GM19023 (cell line): Measurements from ENCODE around the gene CFAP210.
A peak's percentile ranks its signal among the peaks of the same experiment; 100 is the strongest.

ENCODE experiments used
- ATAC-seq: cut with Tn5 transposase; IDR thresholded peaks from one replicate; pipeline ENCODE4 v1.9.1; 2021; ENCODE audit warnings: mild to moderate bottlenecking, moderate library complexity; ENCODE audit not compliant: unreplicated experiment

The CFAP210 gene

GRCh38 chr2:169694113-169694893 lies at the start of gene CFAP210, which contains the start of gene PHOSPHO2:
CFAP210 (minus strand) TSS chr2:169694405; CDS start chr2:169694327, 78 bp downstream.
PHOSPHO2 (plus strand) TSS chr2:169694469; CDS start chr2:169700972, 6,503 bp downstream.
- peak; percentile 100 for ATAC-seq

- no peak for ATAC-seq
Observed at GRCh38 chr2:169743549-169743948, 49.3 kb upstream of the CFAP210 start.

GRCh38 chr2:169739351-169739750 lies 45.1 kb upstream of the CFAP210 start:
- no peak for ATAC-seq

- ATAC-seq: no peak
Observed at GRCh38 chr2:169738566-169739229, 44.5 kb upstream of the CFAP210 start.

GRCh38 chr2:169736902-169737301 lies 42.7 kb upstream of the CFAP210 start:
- no peak for ATAC-seq

GRCh38 chr2:169735623-169736022 lies 41.4 kb upstream of the CFAP210 start:
- no peak for ATAC-seq

- peak; percentile 43 for ATAC-seq
Observed at GRCh38 chr2:169734169-169734847, 40.1 kb upstream of the CFAP210 start.

GRCh38 chr2:169732583-169733358 lies 38.6 kb upstream of the CFAP210 start:
- peak; percentile 5 for ATAC-seq

- no peak for ATAC-seq
Observed at GRCh38 chr2:169732075-169732474, 37.9 kb upstream of the CFAP210 start.

GRCh38 chr2:169729274-169729605 lies 35.0 kb upstream of the CFAP210 start:
- ATAC-seq: no peak

GRCh38 chr2:169727065-169727464 lies 32.9 kb upstream of the CFAP210 start:
- ATAC-seq: no peak

- no peak for ATAC-seq
Observed at GRCh38 chr2:169721016-169721415, 26.8 kb upstream of the CFAP210 start.

GRCh38 chr2:169718930-169719504 lies 24.8 kb upstream of the CFAP210 start:
- ATAC-seq: no peak

GRCh38 chr2:169717691-169718063 lies 23.5 kb upstream of the CFAP210 start:
- ATAC-seq: no peak

- no peak for ATAC-seq
Observed at GRCh38 chr2:169716938-169717690, 22.9 kb upstream of the CFAP210 start.

GRCh38 chr2:169716238-169716886 lies 22.2 kb upstream of the CFAP210 start:
- no peak for ATAC-seq

GRCh38 chr2:169715379-169716237 lies 21.4 kb upstream of the CFAP210 start:
- no peak for ATAC-seq

GRCh38 chr2:169714699-169715098 lies 20.5 kb upstream of the CFAP210 start:
- no peak for ATAC-seq

- ATAC-seq: no peak
Observed at GRCh38 chr2:169713331-169713730, 19.1 kb upstream of the CFAP210 start.
